CD4-positive, CD25-positive, alpha-beta regulatory T cell (primary cell): Measurements from ENCODE around the gene OR8B2. TPM values are rescaled to one million over a fixed set of nuclear protein-coding genes. Genes with fewer than 3 reads are reported as not detected.
"Not testable (repeated sequence)": the region's sequence is repeated elsewhere in the genome, so short reads cannot be mapped to it uniquely, and the experiment has no call there.

ENCODE experiments used
- ATAC-seq, 2 donors: fragments of 150-1000 bp; cut with Tn5 transposase; one replicate each; pipeline ENCODE4 v1.10.0; 2021; ENCODE audit warnings: low read depth in 2 of 2, moderate number of reproducible peaks in 2 of 2, moderate library complexity in 1 of 2
- DNase-seq, 3 donors: peaks; one replicate each; pipeline versions ENCODE4 v3.0.0 to v3.0.0-alpha.2; 2012 to 2022; ENCODE audit warnings: mixed read lengths in 1 of 3
- H3K27ac ChIP-seq: one replicate; pipeline ENCODE4 v1.7.0; 2013; ENCODE audit warnings: mild to moderate bottlenecking, low read length; ENCODE audit not compliant: insufficient read depth, poor library complexity, severe bottlenecking
- H3K27me3 ChIP-seq: one replicate; pipeline ENCODE4 v1.7.0; 2013; ENCODE audit warnings: low read length; ENCODE audit not compliant: control insufficient read depth, insufficient read depth
- H3K36me3 ChIP-seq: one replicate; pipeline ENCODE4 v1.7.0; 2013; ENCODE audit warnings: mild to moderate bottlenecking, low read length, moderate library complexity; ENCODE audit not compliant: control insufficient read depth, insufficient read depth
- H3K4me1 ChIP-seq: 2 replicates; pipeline ENCODE4 v1.7.0; 2013; ENCODE audit warnings: mild to moderate bottlenecking, low read length; ENCODE audit not compliant: insufficient read depth, control insufficient read depth, poor library complexity, severe bottlenecking
- H3K4me3 ChIP-seq: one replicate; pipeline ENCODE4 v1.7.0; 2013; ENCODE audit warnings: low read depth, mild to moderate bottlenecking, low read length, moderate library complexity
- H3K9me3 ChIP-seq, 2 experiments: 1 replicate in 1 of 2; 2 replicates in 1 of 2; pipeline ENCODE4 v1.7.0; 2013; ENCODE audit warnings: low read length in 2 of 2, mild to moderate bottlenecking in 1 of 2, moderate library complexity in 1 of 2; ENCODE audit not compliant: control insufficient read depth in 2 of 2
- H3K27ac Mint-ChIP-seq, 3 donors: one replicate each; pipeline ENCODE4 v1.8.0; 2020 to 2022; ENCODE audit warnings: mild to moderate bottlenecking in 3 of 3, mixed read lengths in 3 of 3, moderate library complexity in 2 of 3
- H3K27me3 Mint-ChIP-seq: one replicate; pipeline ENCODE4 v1.8.0; 2022; ENCODE audit warnings: mild to moderate bottlenecking, mixed read lengths
- H3K36me3 Mint-ChIP-seq: one replicate; pipeline ENCODE4 v1.8.0; 2020; ENCODE audit warnings: mixed read lengths
- H3K4me1 Mint-ChIP-seq, 4 donors: one replicate each; pipeline ENCODE4 v1.8.0; 2020 to 2022; ENCODE audit warnings: mixed read lengths in 4 of 4, mild to moderate bottlenecking in 1 of 4
- H3K4me3 Mint-ChIP-seq, 4 donors: one replicate each; pipeline ENCODE4 v1.8.0; 2020 to 2022; ENCODE audit warnings: mild to moderate bottlenecking in 4 of 4, mixed read lengths in 4 of 4, moderate library complexity in 3 of 4
- H3K9me3 Mint-ChIP-seq, 7 donors: one replicate each; pipeline ENCODE4 v1.8.0; 2020 to 2022; ENCODE audit warnings: mixed read lengths in 7 of 7, mild to moderate bottlenecking in 3 of 7, moderate library complexity in 2 of 7
- polyA plus RNA-seq, 4 donors: library from polyadenylated mRNA; unstranded; fragments of 300-500 nt; fragmentation: Illumina TruSeq; gene quantifications; one replicate each; pipeline ENCODE4 v1.2.3, GENCODE V29; 2021
- total RNA-seq: library from RNA; stranded (reverse); gene quantifications from one replicate; pipeline ENCODE4 v1.2.3, GENCODE V29; 2022

Gene OR8B2
- total and polyA plus RNA-seq, 5 donors from 2014 or later: not detected

GRCh38 chr11:124403186-124403585 is 18.9 kb upstream of the OR8B2 start:
- H3K4me3 Mint-ChIP-seq, H3K4me3 ChIP-seq, H3K4me1 ChIP-seq, H3K36me3 ChIP-seq, H3K27me3 Mint-ChIP-seq, DNase-seq, H3K27me3 ChIP-seq, H3K9me3 Mint-ChIP-seq, H3K36me3 Mint-ChIP-seq, ATAC-seq, H3K27ac Mint-ChIP-seq, H3K9me3 ChIP-seq, H3K4me1 Mint-ChIP-seq, H3K27ac ChIP-seq: not testable (repeated sequence)

- Histone ChIP-seq H3K36me3 (no peaks in the 10 kb centered on the region), H3K4me3 (no peak overlapping the region), H3K4me1 (no peaks in the 10 kb centered on the region), H3K27me3 (no peaks in the 10 kb centered on the region), H3K9me3 (no peaks in the 10 kb centered on the region), H3K27ac (no peak overlapping the region)
- H3K27me3 Mint-ChIP-seq: no peaks in the 10 kb centered on the region
- peaks cover 0 to 4% (median 0%) of the 10 kb centered on the region in 4 donors for H3K4me1 Mint-ChIP-seq
- no peaks in the 10 kb centered on the region for H3K36me3 Mint-ChIP-seq
- ATAC-seq (no peak), DNase-seq (peak in 1 of 3 donors; percentile 59)
- H3K4me3 Mint-ChIP-seq: no peak overlapping the region
- no peaks in the 10 kb centered on the region for H3K9me3 Mint-ChIP-seq
- no peak overlapping the region for H3K27ac Mint-ChIP-seq
Observed at GRCh38 chr11:124402326-124402922, 18.1 kb upstream of the OR8B2 start.

GRCh38 chr11:124398924-124399323 is 14.6 kb upstream of the OR8B2 start, which contains the start of gene OR8B3:
OR8B3 (minus strand) TSS chr11:124399024; CDS start chr11:124397351, 1,673 bp downstream.
- no peaks in the 10 kb centered on the region for H3K4me1 ChIP-seq
- no peak for DNase-seq
- Mint-ChIP-seq H3K4me1 (no peaks in the 10 kb centered on the region), H3K27ac (no peak within 1 kb of the TSS), H3K9me3 (peaks cover 0 to 6% (median 0%) of the 10 kb centered on the region in 7 donors), H3K4me3 (no peak within 1 kb of the TSS), H3K27me3 (no peaks in the 10 kb centered on the region), H3K36me3 (no peaks in the 10 kb centered on the region)
- H3K36me3 ChIP-seq: no peaks in the 10 kb centered on the region
- ATAC-seq: no peak
- no peaks in the 10 kb centered on the region for H3K27me3 ChIP-seq
- no peak within 1 kb of the TSS for H3K4me3 ChIP-seq
- no peak within 1 kb of the TSS for H3K27ac ChIP-seq
- H3K9me3 ChIP-seq: no peaks in the 10 kb centered on the region

DNA sequence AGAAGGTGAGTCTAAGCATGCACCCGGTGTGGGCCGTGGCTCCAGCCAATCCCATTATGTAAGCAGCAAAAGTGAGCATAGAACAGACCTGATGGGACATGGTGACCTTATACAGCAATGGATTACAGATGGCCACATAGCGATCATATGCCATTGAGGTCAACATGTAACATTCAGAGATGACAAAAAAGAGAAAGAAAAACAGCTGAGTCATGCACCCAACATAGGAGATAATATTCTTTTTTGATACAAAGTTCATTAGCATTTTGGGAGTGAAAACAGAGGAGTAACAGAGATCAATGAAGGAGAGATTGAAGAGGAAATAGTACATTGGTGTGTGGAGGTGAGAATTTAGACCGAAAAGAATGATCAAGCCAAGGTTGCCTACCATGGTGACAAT is 12.5 kb upstream of the OR8B2 start:
- not testable (repeated sequence) for H3K27me3 ChIP-seq, H3K27me3 Mint-ChIP-seq, H3K4me1 ChIP-seq, H3K4me1 Mint-ChIP-seq, H3K36me3 ChIP-seq, H3K4me3 ChIP-seq, H3K4me3 Mint-ChIP-seq, H3K27ac ChIP-seq, ATAC-seq, H3K27ac Mint-ChIP-seq, H3K9me3 Mint-ChIP-seq, DNase-seq, H3K36me3 Mint-ChIP-seq, H3K9me3 ChIP-seq

DNA sequence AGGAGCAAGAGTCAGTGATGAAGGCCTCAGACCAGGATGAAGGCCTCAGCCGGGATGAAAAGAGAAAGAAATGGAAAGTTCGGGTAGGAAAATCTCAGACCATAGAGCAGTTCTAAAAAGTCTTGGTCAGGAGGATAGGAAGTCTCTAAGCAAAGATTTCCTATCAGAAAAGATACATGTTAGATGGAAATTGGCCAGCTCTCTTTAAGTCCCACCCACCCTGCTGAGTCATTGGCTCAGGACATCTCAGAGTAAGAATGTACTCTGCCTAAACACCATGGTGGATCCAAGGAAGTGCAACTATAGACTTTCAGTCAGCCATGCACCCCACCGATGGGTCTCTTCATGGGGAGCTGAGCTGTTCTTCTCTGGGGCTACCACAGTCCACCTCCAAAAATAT is 10.1 kb upstream of the OR8B2 start:
- no peak overlapping the region for H3K27ac ChIP-seq
- H3K4me3 ChIP-seq: no peak overlapping the region
- H3K36me3 ChIP-seq: no peaks in the 10 kb centered on the region
- Mint-ChIP-seq H3K4me1 (no peaks in the 10 kb centered on the region), H3K4me3 (no peak overlapping the region), H3K27ac (no peak overlapping the region), H3K27me3 (no peaks in the 10 kb centered on the region), H3K36me3 (no peaks in the 10 kb centered on the region), H3K9me3 (peaks cover 0 to 6% (median 0%) of the 10 kb centered on the region in 7 donors)
- no peaks in the 10 kb centered on the region for H3K27me3 ChIP-seq
- DNase-seq (no peak), ATAC-seq (no peak)
- H3K9me3 ChIP-seq: no peaks in the 10 kb centered on the region
- no peaks in the 10 kb centered on the region for H3K4me1 ChIP-seq

GRCh38 chr11:124382857-124383256 is 1.4 kb downstream of the OR8B2 start:
- not testable (repeated sequence) for H3K9me3 Mint-ChIP-seq, H3K9me3 ChIP-seq, H3K36me3 ChIP-seq, DNase-seq, H3K27me3 Mint-ChIP-seq, H3K4me3 ChIP-seq, H3K27ac ChIP-seq, H3K4me1 ChIP-seq, ATAC-seq, H3K4me3 Mint-ChIP-seq, H3K4me1 Mint-ChIP-seq, H3K27me3 ChIP-seq, H3K36me3 Mint-ChIP-seq
- H3K27ac Mint-ChIP-seq: peak overlapping the region in 1 of 3 donors; percentile 2

GRCh38 chr11:124380585-124380984 is 3.7 kb downstream of the OR8B2 start:
- Mint-ChIP-seq H3K36me3 (no peaks in the 10 kb centered on the region), H3K9me3 (peaks cover 0 to 3% (median 0%) of the 10 kb centered on the region in 7 donors), H3K4me3 (no peak overlapping the region), H3K27ac (no peak overlapping the region), H3K4me1 (no peaks in the 10 kb centered on the region), H3K27me3 (no peaks in the 10 kb centered on the region)
- H3K4me1 ChIP-seq: no peaks in the 10 kb centered on the region
- no peaks in the 10 kb centered on the region for H3K36me3 ChIP-seq
- DNase-seq (no peak), ATAC-seq (no peak)
- no peaks in the 10 kb centered on the region for H3K9me3 ChIP-seq
- no peak overlapping the region for H3K4me3 ChIP-seq
- no peaks in the 10 kb centered on the region for H3K27me3 ChIP-seq
- no peak overlapping the region for H3K27ac ChIP-seq

GRCh38 chr11:124376280-124376679 is 8.0 kb downstream of the OR8B2 start:
- Mint-ChIP-seq H3K4me3 (no peak overlapping the region), H3K4me1 (no peaks in the 10 kb centered on the region), H3K27me3 (peaks cover 4% of the 10 kb centered on the region), H3K9me3 (peaks cover 0 to 3% (median 0%) of the 10 kb centered on the region in 7 donors), H3K27ac (no peak overlapping the region), H3K36me3 (no peaks in the 10 kb centered on the region)
- Histone ChIP-seq H3K27me3 (no peaks in the 10 kb centered on the region), H3K4me3 (no peak overlapping the region), H3K27ac (no peak overlapping the region), H3K4me1 (no peaks in the 10 kb centered on the region), H3K36me3 (no peaks in the 10 kb centered on the region), H3K9me3 (no peaks in the 10 kb centered on the region)
- ATAC-seq: no peak
- no peak for DNase-seq
